ENCODE data around the gene RSF1.

RSF1 gene

DNA sequence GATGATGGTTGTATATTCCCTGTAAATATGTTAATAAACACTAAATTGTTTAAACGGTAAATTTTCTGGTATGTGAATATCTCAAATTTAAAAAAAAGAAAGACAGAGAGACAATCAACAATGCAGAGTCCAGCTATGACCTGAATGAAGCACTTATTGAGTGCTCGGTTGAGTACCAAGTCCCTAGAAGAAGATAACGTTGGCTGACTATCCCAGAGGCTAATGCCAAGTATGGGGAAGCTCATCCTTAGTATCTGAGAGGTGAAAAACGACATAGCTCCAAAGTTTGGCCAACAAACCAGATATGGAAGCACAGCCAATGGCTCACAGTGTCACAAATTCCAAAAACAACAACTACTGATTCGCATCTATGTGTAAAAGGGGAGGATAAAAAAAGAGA, 71.3 kb downstream of the RSF1 start:
- DNase-seq = no peak

- no peak for DNase-seq
Observed at GRCh38 chr11:77748266-77748665, 72.3 kb downstream of the RSF1 start.

GRCh38 chr11:77747381-77747969, 73.0 kb downstream of the RSF1 start:
- peak; percentile 50 for DNase-seq

DNA sequence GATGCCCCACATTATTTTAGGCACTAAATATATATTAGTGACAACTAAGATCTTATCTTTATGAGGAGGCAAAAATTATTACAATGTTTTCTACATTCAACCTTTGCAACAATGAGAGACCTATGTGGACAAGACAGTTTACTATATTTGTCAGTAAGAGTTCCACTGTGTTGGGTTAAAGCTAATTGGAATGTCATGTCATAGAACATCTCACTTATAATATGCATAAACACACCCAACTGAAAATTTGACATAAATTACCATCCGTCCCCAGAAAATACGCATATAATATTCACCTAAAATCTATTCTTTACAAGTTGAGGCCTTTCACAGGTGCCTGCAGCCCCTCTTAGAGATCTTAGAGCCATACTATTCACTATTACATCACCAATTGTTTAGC, 84.0 kb downstream of the RSF1 start:
- DNase-seq = no peak

DNA sequence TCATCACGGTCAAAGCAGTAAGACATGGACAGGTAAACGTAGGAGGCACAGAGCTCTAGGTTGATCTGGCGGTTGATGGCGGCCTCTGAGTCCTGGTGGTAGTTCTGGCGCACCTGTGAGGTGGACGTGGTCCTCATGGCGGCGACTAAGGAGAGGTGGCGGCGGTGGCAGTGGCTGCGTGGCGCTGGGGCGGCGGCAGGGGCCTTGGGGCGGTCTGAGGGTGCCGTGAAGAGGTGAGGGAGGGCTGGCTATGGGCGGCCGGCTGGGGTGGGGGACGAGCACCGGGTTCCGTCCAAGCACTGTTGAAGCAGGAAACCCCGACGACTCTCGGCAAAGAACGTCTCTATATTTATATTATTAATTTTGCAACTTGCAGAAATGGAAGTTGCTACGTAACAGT, 85.6 kb downstream of the RSF1 start:
- no peak for DNase-seq

GRCh38 chr11:77732143-77732542, 88.4 kb downstream of the RSF1 start:
- no peak for DNase-seq

DNA sequence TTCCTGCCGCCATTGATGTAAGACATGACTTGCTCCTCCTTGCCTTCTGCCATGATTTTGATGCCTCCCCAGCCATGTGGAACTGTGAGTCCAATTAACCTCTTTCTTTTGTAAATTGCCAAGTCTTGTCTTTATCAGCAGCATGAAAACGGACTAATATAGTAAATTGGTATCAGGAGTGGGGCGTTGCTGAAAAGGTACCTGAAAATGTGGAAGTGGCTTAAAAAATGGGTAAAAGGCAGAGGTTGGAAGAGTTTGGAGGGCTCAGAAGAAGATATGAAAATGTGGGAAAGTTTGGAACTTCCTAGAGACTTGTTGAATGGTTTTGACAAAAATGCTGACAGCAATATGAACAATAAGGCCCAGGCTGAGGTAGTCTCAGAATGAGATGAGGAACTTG, 89.7 kb downstream of the RSF1 start:
- DNase-seq = no peak

DNA sequence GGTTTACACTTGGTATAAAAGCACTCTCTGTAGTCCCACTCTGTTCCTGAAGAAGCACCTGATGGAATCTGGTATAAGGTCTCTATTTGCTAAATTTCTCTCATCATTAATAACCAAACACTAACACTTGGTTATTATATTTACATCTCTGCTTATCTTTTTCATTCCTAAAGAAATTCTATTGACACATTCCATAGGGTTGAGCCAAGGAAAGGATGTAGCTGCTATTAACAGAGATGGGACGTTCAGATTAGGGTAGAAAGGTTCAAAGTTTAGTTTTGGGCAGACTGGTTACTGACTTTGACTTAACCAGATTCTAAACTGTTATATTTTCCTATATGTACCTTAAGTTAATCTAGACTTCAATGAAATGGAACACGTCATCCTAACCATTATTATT, 91.5 kb downstream of the RSF1 start:
- no peak for DNase-seq

DNA sequence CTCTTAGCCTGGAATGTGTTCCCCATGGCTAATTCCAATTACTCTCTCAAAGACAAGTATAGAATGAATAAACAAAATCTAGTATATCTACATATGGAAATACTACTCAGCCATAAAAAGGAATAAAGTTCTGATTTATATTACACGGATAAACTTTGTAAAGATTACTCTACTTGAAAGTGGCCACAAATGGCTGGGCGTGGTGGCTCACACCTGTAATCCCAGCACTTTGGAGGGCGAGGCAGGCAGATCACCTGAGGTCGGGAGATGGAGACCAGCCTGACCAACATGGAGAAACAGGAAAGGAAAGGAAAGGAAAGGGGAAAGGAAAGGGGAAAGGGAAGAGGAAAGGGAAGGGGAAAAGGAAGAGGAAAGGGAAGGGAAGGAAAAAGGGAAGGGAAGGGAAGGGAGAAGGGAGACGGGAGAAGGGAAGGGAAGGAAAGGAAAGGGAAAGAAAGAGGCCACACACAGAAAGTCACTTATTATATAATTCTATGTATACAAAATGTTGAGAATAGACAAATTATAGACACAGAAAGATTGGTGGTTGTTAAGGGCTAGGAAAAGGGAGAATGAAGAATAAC, 92.2 kb downstream of the RSF1 start:
- DNase-seq = no peak

DNA sequence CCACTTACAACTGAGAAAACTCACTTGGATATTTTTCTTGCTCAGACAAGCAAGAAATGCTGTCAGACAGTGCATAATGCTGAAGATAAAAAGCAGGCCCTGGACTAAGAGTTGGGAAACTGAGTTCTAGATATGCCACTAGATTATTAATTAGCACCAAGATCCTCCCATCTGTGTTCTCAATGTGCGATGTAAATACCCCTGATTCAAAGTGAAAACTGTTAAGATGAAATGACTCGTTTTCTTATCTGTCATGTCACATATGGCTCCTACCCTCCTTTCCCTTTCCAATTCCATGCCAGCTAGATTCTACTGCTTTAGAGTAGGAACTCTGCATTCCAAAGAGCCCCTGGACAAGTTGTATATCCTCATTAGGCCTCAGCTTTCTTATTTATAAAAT, 94.0 kb downstream of the RSF1 start:
- DNase-seq = no peak

GRCh38 chr11:77725433-77725832, 95.1 kb downstream of the RSF1 start:
- DNase-seq = no peak

DNA sequence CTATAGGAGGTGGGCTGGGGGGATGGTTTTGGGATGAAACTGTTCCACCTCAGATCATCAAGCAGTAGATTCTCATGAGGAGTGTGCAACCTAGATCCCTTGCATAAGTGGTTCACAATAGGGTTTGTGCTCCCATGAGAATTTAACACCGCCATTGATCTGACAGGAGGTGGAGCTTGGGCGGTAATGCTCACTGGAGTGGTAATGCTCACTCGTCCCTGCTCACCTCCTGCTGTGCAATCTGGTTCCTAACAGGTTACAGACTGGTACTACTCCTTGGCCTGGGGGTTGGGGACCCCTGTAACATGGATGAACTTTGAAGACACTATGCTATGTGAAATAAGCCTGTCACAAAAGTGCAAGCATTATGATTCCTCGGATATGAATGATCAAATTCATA, 95.9 kb downstream of the RSF1 start:
- DNase-seq = no peak

DNA sequence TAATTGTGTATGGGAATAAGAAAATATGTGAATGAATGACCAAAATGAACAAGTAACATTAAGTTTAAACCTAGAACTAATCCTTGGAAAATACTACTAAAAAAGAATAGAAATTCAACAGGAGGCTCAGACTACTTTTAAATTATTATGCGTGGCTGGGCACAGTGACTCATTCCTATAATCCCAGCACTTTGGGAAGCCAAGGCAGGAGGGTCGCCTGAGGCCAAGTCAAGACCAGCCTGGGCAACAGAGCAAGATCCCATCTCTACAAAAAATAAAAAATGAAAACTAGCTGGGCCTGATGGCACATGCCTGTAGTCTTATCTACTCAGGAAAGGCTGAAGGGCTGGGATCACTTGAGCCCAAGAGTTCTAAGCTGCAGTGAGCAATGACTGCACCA, 97.5 kb downstream of the RSF1 start:
- no peak for DNase-seq

DNA sequence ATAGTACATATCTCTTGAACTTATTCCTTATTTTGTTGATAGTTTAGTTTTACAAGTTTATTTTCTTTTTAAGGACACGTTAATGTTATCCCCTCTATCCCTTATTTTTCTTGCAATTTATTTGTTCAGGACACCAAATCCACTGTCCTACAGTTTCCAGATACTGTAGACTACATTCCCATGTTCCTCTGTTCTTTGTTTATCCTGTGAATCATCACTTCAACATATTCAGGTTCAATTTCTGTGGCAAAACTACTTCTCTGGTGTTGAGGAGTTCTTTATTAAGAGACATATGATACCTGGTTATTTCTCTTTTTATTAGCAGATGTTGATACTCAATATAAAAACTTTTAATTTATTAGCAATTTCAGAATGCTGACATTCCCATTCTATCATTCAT, 110.2 kb downstream of the RSF1 start:
- peak; percentile 10 for DNase-seq

GRCh38 chr11:77705876-77706579, 114.5 kb downstream of the RSF1 start:
- no peak for DNase-seq

DNA sequence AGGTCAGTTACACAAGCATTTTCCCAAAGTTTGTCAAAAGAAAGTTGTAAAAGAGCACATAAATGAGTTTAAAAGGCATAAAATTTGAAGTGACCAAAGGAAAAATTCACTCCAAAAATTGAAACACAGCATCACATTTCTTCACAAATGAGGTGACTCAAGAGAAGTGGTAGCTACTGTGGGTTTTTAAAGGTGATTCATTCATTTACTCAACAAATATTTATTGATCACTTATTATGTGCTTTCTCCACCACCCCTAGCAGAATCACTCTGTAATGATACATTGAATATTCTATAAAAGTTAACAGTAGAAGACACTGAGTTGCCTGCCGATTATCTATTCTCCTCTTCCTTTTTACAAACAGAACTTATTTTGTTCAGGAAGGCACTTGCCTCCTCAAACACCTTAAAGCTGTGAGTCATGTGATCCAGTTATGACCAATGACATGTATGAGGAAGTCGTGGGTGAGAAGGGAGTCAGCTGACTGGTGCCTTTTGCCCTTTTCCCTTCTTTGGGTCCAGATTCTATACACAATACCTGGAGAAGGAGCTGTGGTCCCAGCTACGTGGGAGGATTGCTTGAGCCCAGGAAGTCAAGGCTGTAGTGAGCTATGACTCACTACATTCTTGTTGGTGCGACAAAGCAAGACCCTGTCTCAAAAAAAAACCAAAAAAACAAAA, 115.2 kb downstream of the RSF1 start:
- DNase-seq = peak; percentile 50

DNA sequence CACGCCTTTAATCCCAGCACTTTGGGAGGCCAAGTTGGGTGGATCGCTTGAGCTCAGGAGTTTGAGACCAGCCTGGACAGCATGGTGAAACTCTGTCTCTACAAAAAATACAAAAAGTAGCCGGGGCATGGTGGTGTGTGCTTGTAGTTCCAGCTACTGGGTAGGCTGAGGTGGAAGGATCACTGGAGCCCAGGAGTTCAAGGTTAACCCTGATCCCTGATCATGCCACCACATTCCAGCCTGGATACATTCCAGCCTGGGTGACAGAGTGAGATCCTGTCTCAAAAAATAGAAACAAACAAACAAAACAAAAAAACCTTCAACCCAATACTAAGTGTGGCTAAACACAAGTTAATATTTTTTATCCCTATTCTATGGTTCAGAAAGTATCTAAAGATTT, 116.5 kb downstream of the RSF1 start:
- no peak for DNase-seq

GRCh38 chr11:77699425-77699824, 121.1 kb downstream of the RSF1 start:
- no peak for DNase-seq

DNA sequence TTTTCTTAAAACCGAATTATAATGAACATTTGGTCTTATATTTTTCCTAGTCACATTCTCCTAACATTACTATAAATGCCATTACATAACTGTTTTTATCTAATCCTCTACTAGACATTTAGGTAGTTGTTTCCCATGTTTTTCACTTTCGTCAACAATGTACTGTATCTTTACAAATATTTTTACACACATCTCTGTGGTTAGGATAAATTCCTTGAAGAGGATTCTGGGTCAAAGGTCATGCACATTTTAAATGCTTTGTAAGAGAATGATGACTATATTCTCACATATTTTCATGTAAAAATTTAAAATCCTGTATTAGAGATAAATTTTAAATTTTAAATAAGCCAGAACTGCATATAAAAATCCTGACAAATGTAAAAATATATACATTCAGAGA, 121.6 kb downstream of the RSF1 start:
- DNase-seq = no peak

- DNase-seq = no peak
Observed at GRCh38 chr11:77697865-77698264, 122.7 kb downstream of the RSF1 start.

DNA sequence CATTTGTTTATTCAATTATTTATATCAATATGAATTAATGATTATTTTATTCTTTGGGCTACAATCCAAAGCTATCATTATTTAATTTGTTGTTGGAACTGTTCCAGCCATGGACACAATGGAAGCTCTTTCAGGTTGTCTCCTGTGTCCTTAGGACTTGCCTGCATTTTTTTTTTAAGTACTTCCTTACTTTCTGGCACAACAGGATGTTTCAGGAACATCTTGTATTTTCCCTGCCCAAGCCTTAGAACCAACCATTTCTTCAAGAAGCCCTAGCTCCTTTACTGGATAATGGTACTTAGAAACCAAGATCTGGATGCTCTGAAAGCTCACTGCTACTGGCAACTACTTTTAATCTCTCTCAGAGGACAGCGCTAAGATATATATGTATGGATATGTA, 125.1 kb downstream of the RSF1 start:
- no peak for DNase-seq

GRCh38 chr11:77690649-77691048, 129.9 kb downstream of the RSF1 start:
- DNase-seq = no peak

DNA sequence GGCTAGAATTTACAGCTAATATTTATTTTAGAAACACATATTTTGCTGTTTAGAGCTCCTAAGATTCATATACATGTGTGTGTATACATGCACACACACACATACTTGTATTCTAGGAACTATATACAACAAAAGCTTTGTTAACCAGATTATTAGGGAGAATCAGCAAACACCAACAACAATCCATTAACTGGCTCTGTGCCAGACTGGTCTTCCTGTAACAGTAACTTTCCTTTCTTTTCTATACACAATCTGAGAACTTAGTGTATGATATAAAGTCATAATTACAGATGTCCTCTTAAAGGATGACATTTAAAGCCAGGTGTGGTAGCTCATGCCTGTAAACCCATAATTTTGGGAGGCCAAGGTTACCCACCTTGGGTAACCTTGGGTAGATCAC, 133.4 kb downstream of the RSF1 start:
- no peak for DNase-seq

DNA sequence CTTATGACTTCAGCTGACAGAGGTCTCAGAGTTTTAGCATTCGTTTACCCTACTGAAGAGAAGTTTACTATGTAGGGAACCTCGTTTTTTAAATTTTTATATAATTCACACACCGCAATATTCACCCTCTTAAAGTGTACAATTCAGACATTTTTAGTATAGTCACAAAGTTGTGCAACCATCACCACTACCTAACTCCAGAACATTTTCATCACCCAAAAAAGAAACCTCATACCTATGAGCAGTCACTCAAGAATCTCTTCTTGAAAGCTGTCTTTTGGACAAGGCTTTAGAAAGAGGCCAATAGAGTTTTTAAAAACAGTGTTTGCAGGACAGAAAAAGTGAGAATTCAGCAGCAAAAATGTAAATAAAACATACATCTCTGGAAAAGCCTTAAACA, 143.4 kb downstream of the RSF1 start:
- peak; percentile 11 for DNase-seq

All from fibroblast of skin of right quadriceps (primary cell).